ENCODE data around the gene ABTB2.

Gene ABTB2

DNA sequence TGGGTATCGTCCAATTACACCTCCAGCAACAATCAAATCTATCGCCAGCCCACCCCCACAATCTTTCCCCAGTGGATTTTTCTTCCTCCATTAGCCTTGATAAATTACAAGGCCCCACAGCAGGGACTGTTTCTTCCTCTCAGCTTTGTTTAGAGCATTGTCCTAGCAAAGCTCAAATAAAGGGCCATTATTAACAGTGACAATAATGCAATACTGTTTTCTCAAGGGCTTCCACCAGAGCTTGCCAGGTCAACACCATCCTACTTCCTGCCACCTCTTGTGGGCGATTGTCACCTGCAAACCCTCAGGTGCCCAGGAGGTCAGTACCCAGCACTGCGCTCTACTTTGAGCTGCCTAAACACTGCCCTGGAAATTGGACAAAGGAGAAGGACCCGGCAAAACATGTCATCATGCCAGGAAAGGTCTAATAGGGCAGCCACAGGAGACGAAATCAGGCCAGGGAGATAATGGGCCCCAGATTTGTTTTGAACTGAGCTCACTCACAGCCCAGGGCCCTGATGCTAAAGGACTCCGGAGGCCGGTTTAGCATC, 95.2 kb downstream of the ABTB2 start:
- Histone ChIP-seq H4K20me1 (ENCODE audit: insufficient read depth, low read length) (0 out of 2 replicates have a peak, but pooled peaks cover 3% of the 10 kb centered on the region), H3K27ac (ENCODE audit: low read length) (no peak overlapping the region), H2AFZ (ENCODE audit: low read depth, low read length) (no peak overlapping the region), H3K4me3 (ENCODE audit: low read depth in 1 of 2, low read length in 2 of 2) (no peak overlapping the region), H3K4me1 (ENCODE audit: insufficient read depth, low read length) (no peaks in the 10 kb centered on the region), H3K36me3 (ENCODE audit: insufficient read depth, low read length) (no peaks in the 10 kb centered on the region), H3K4me2 (ENCODE audit: insufficient read depth, low read length) (no peak overlapping the region), H3K9me3 (ENCODE audit: insufficient read depth, low read length, severe bottlenecking) (no peaks in the 10 kb centered on the region), H3K79me2 (ENCODE audit: insufficient read depth, low read length) (no peaks in the 10 kb centered on the region), H3K27me3 (ENCODE audit: insufficient read depth, low read length, poor library complexity) (peaks cover 34% of the 10 kb centered on the region), H3K9ac (ENCODE audit: low read depth, low read length) (no peak overlapping the region)
- ATAC-seq (ENCODE audit: insufficient read depth, low read depth) (no peak), DNase-seq (no peak)
- no peak for TF ChIP-seq EZH2 (IDR thresholded peaks at IDR 0.05; ENCODE audit: borderline replicate concordance, low read depth, low read length, severe bottlenecking)
- TF ChIP-seq, protein P1, sequence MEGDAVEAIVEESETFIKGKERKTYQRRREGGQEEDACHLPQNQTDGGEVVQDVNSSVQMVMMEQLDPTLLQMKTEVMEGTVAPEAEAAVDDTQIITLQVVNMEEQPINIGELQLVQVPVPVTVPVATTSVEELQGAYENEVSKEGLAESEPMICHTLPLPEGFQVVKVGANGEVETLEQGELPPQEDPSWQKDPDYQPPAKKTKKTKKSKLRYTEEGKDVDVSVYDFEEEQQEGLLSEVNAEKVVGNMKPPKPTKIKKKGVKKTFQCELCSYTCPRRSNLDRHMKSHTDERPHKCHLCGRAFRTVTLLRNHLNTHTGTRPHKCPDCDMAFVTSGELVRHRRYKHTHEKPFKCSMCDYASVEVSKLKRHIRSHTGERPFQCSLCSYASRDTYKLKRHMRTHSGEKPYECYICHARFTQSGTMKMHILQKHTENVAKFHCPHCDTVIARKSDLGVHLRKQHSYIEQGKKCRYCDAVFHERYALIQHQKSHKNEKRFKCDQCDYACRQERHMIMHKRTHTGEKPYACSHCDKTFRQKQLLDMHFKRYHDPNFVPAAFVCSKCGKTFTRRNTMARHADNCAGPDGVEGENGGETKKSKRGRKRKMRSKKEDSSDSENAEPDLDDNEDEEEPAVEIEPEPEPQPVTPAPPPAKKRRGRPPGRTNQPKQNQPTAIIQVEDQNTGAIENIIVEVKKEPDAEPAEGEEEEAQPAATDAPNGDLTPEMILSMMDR (IDR thresholded peaks at IDR 0.05; ENCODE audit: borderline replicate concordance, extremely low read depth, low read length, poor library complexity, severe bottlenecking): no peak

DNA sequence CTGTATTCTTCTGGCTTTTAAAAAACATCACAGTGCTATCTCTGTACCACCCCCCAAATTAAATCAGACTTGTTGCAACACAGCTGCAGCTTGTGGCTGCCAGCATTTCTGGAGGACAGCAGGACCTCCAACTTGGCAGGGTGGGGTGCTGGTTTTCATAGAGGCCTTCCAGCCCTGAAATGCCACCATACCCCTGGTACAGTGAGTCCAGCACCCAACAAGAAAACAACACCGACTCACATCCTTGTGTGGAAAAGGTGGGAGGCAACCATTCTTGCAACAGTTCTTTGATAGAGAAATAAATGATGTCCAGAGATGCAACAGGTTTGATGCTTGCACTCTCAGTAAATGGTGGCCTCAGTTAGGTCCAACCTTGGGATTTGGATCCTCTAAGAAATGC, 96.0 kb downstream of the ABTB2 start:
- no peaks in the 10 kb centered on the region for H3K79me2 ChIP-seq (ENCODE audit: insufficient read depth, low read length)

GRCh38 chr11:34261095-34261494, 96.7 kb downstream of the ABTB2 start:
- TF ChIP-seq, protein P1 (IDR thresholded peaks at IDR 0.05; ENCODE audit: borderline replicate concordance, extremely low read depth, low read length, poor library complexity, severe bottlenecking): no peak
- TF ChIP-seq EZH2 (IDR thresholded peaks at IDR 0.05; ENCODE audit: borderline replicate concordance, low read depth, low read length, severe bottlenecking): no peak
- no peak overlapping the region for H3K27ac ChIP-seq (ENCODE audit: low read length)
- peaks cover 34% of the 10 kb centered on the region for H3K27me3 ChIP-seq (ENCODE audit: insufficient read depth, low read length, poor library complexity)
- ATAC-seq (ENCODE audit: insufficient read depth, low read depth) (no peak), DNase-seq (no peak)
- no peaks in the 10 kb centered on the region for H3K36me3 ChIP-seq (ENCODE audit: insufficient read depth, low read length)
- no peaks in the 10 kb centered on the region for H3K4me1 ChIP-seq (ENCODE audit: insufficient read depth, low read length)
- H3K4me3 ChIP-seq (ENCODE audit: low read depth in 1 of 2, low read length in 2 of 2): no peak overlapping the region
- H4K20me1 ChIP-seq (ENCODE audit: insufficient read depth, low read length): 0 out of 2 replicates have a peak, but pooled peaks cover 3% of the 10 kb centered on the region
- no peak overlapping the region for H3K9ac ChIP-seq (ENCODE audit: low read depth, low read length)
- H3K9me3 ChIP-seq (ENCODE audit: insufficient read depth, low read length, severe bottlenecking): no peaks in the 10 kb centered on the region
- no peaks in the 10 kb centered on the region for H3K79me2 ChIP-seq (ENCODE audit: insufficient read depth, low read length)
- no peak overlapping the region for H3K4me2 ChIP-seq (ENCODE audit: insufficient read depth, low read length)
- no peak overlapping the region for H2AFZ ChIP-seq (ENCODE audit: low read depth, low read length)

More for the DNA sequence above, 96.0 kb downstream of the ABTB2 start:
- Histone ChIP-seq H4K20me1 (ENCODE audit: insufficient read depth, low read length) (0 out of 2 replicates have a peak, but pooled peaks cover 3% of the 10 kb centered on the region), H3K27ac (ENCODE audit: low read length) (no peak overlapping the region), H3K4me1 (ENCODE audit: insufficient read depth, low read length) (no peaks in the 10 kb centered on the region), H2AFZ (ENCODE audit: low read depth, low read length) (no peak overlapping the region), H3K9ac (ENCODE audit: low read depth, low read length) (no peak overlapping the region), H3K9me3 (ENCODE audit: insufficient read depth, low read length, severe bottlenecking) (no peaks in the 10 kb centered on the region), H3K4me3 (ENCODE audit: low read depth in 1 of 2, low read length in 2 of 2) (no peak overlapping the region), H3K4me2 (ENCODE audit: insufficient read depth, low read length) (no peak overlapping the region), H3K36me3 (ENCODE audit: insufficient read depth, low read length) (no peaks in the 10 kb centered on the region), H3K27me3 (ENCODE audit: insufficient read depth, low read length, poor library complexity) (peaks cover 32% of the 10 kb centered on the region)
- ATAC-seq (ENCODE audit: insufficient read depth, low read depth) (no peak), DNase-seq (no peak)
- TF ChIP-seq, protein P1 (IDR thresholded peaks at IDR 0.05; ENCODE audit: borderline replicate concordance, extremely low read depth, low read length, poor library complexity, severe bottlenecking): no peak
- no peak for TF ChIP-seq EZH2 (IDR thresholded peaks at IDR 0.05; ENCODE audit: borderline replicate concordance, low read depth, low read length, severe bottlenecking)

Data from DND-41 (cell line).